Endothelial cell of umbilical vein (primary cell): ENCODE data around the gene TRAPPC3. TPM values are rescaled to one million over a fixed set of nuclear protein-coding genes. Genes with fewer than 3 reads are reported as not detected.

Source experiments
- BruUV-seq: library from RNA; stranded (reverse); fragments of 400-500 nt; replicated peaks from 2 replicates; lab custom pipeline; 2021; lab: Mats Ljungman, UMichigan
- CTCF ChIA-PET: fragments of 300-600, 350-600 bp; sonication (Branson Sonifier 250); formaldehyde crosslinking; loops from one replicate; lab custom pipeline; 2021; ENCODE audit warnings: antibody characterized with exemption, inconsistent platforms; lab: Charles Lee
- POLR2A ChIA-PET: fragments of 300-600, 350-600 bp; sonication (Branson Sonifier 250); formaldehyde crosslinking; loops from one replicate; lab custom pipeline; 2021; ENCODE audit warnings: antibody characterized with exemption, inconsistent platforms; lab: Charles Lee
- DNase-seq: peaks from one replicate; pipeline ENCODE4 v3.0.0-alpha.2; 2011; ENCODE audit warnings: low read depth, low spot score
- FAIRE-seq: peaks from 2 replicates; lab custom pipeline; 2011; peaks lifted over from hg19 to GRCh38; lab: Jason Lieb, UNC
- H2AFZ ChIP-seq: 2 replicates; pipeline ENCODE4 v1.6.0; 2012; ENCODE audit warnings: low read depth, low read length, control low read depth, inconsistent platforms
- H3K27ac ChIP-seq: 2 replicates; pipeline ENCODE4 v1.5.1; 2011; ENCODE audit warnings: low read depth, mild to moderate bottlenecking, control low read depth, low read length, moderate library complexity; ENCODE audit not compliant: insufficient read depth
- H3K27me3 ChIP-seq, 2 experiments: 2 replicates each; pipeline versions ENCODE4 v1.6.0 to v1.6.1; 2011; ENCODE audit warnings: low read length in 2 of 2, mixed read lengths in 1 of 2; ENCODE audit not compliant: control insufficient read depth in 2 of 2, insufficient read depth in 2 of 2
- H3K36me3 ChIP-seq, 2 experiments: 2 replicates in 1 of 2; 3 replicates in 1 of 2; pipeline ENCODE4 v1.5.1; 2011; ENCODE audit warnings: low read length in 2 of 2, mild to moderate bottlenecking in 1 of 2, moderate library complexity in 1 of 2; ENCODE audit not compliant: control insufficient read depth in 2 of 2, insufficient read depth in 2 of 2; ENCODE audit errors: extremely low read depth in 1 of 2
- H3K4me1 ChIP-seq: 3 replicates; pipeline ENCODE4 v1.5.1; 2011; ENCODE audit warnings: mild to moderate bottlenecking, low read length; ENCODE audit not compliant: control insufficient read depth, insufficient read depth; ENCODE audit errors: extremely low read depth
- H3K4me2 ChIP-seq: 2 replicates; pipeline ENCODE4 v1.6.1; 2011; ENCODE audit warnings: low read length, control low read depth, mixed read lengths; ENCODE audit not compliant: insufficient read depth
- H3K4me3 ChIP-seq, 3 experiments: fragments of 200-600 bp in 1 of 3; sonication (generic), shearing (Covaris generic) in 1 of 3; replicated peaks in 1 of 3; 2 replicates each; pipeline ENCODE4 v1.5.1; 2011 to 2016; ENCODE audit warnings: control low read depth in 3 of 3, low read length in 3 of 3, mild to moderate bottlenecking in 2 of 3, inconsistent platforms in 1 of 3, low read depth in 1 of 3, moderate library complexity in 1 of 3; ENCODE audit not compliant: insufficient read depth in 1 of 3
- H3K79me2 ChIP-seq: 2 replicates; pipeline ENCODE4 v1.6.0; 2012; ENCODE audit warnings: low read length, inconsistent platforms; ENCODE audit not compliant: control insufficient read depth, insufficient read depth
- H3K9ac ChIP-seq: replicated peaks from 2 replicates; pipeline ENCODE3; 2011; ENCODE audit warnings: low read length, control low read depth; ENCODE audit not compliant: insufficient read depth; ENCODE audit errors: extremely low read depth
- H3K9me1 ChIP-seq: replicated peaks from 3 replicates; pipeline ENCODE4 v1.6.0; 2011; ENCODE audit warnings: mild to moderate bottlenecking, low read length; ENCODE audit not compliant: control insufficient read depth, insufficient read depth; ENCODE audit errors: extremely low read depth
- H3K9me3 ChIP-seq: replicated peaks from 2 replicates; pipeline ENCODE4 v1.5.1; 2012; ENCODE audit warnings: low read length, inconsistent platforms; ENCODE audit not compliant: control insufficient read depth, insufficient read depth
- H4K20me1 ChIP-seq: replicated peaks from 2 replicates; pipeline ENCODE3; 2011; ENCODE audit warnings: mild to moderate bottlenecking, low read length; ENCODE audit not compliant: control insufficient read depth, insufficient read depth; ENCODE audit errors: extremely low read depth
- EZH2 ChIP-seq: IDR thresholded peaks from 2 replicates; pipeline ENCODE4 v1.6.1; 2012; ENCODE audit warnings: borderline replicate concordance, low read depth, mild to moderate bottlenecking, moderate library complexity, low read length, inconsistent platforms; ENCODE audit not compliant: severe bottlenecking
- FOS ChIP-seq: IDR thresholded peaks from 2 replicates; pipeline ENCODE4 v1.6.1; 2011; ENCODE audit warnings: mild to moderate bottlenecking, low read length, moderate library complexity, borderline replicate concordance; ENCODE audit not compliant: insufficient read depth
- GATA2 ChIP-seq: IDR thresholded peaks from 2 replicates; pipeline ENCODE4 v1.7.0; 2011; ENCODE audit warnings: low read depth, mild to moderate bottlenecking, moderate library complexity, mixed read lengths, low read length; ENCODE audit not compliant: insufficient read length, insufficient read depth
- MAX ChIP-seq: IDR thresholded peaks from 2 replicates; pipeline ENCODE4 v1.6.1; 2011; ENCODE audit not compliant: insufficient read depth, insufficient read length
- MYC ChIP-seq: IDR thresholded peaks from one replicate; pipeline ENCODE4 v1.6.1; 2011; ENCODE audit warnings: mild to moderate bottlenecking, low read depth, low read length
- POLR2A ChIP-seq: IDR thresholded peaks from 2 replicates; pipeline ENCODE4 v1.6.1; 2012; ENCODE audit warnings: low read depth, mild to moderate bottlenecking, control low read depth, low read length
- dilution Hi-C: fragments of 300-500 bp; cut with MboI; formaldehyde crosslinking; loops from one replicate; pipeline ENCODE4 v1.15.0; 2019; ENCODE audit warnings: low sequenced_read_pairs; ENCODE audit not compliant: extremely low pct_ligation_motif_present
- intact Hi-C: fragments of 100-400 bp; cut with micrococcal nuclease; formaldehyde crosslinking; loops from one replicate; pipeline ENCODE4 v1.10.0; 2022
- polyA plus RNA-seq, 4 experiments: library from polyadenylated mRNA; depleted of rRNA in 3 of 4; stranded (reverse) in 3 of 4; unstranded in 1 of 4; fragments of >200 nt; gene quantifications; 2 replicates each; pipeline versions ENCODE4 v1.2.1 to v1.2.3, GENCODE V29; 2011 to 2012; ENCODE audit warnings: missing spikeins in 1 of 4
- total RNA-seq: library from RNA; stranded (reverse); gene quantifications from 2 replicates; pipeline ENCODE4 v1.2.3, GENCODE V29; 2021

The TRAPPC3 gene
- total and polyA plus RNA-seq, 2 donors (not counting 3 experiments of a cell fraction or from before 2014, with no cell fraction given): 93.4 to 125 TPM

GRCh38 chr1:36134031-36134430 is 15.3 kb downstream of the TRAPPC3 start:
- dilution Hi-C loops: no loop called here
- Histone ChIP-seq H4K20me1 (no peaks in the 10 kb centered on the region), H2AFZ (peak overlapping the region; percentile 77), H3K4me3 (no peak overlapping the region), H3K9me3 (no peaks in the 10 kb centered on the region), H3K79me2 (no peaks in the 10 kb centered on the region), H3K9me1 (no peaks in the 10 kb centered on the region), H3K9ac (no peak overlapping the region), H3K36me3 (peaks cover 4 to 8% of the 10 kb centered on the region in 2 experiments), H3K4me1 (peaks cover 42% of the 10 kb centered on the region), H3K27me3 (no peaks in the 10 kb centered on the region), H3K27ac (no peak overlapping the region), H3K4me2 (no peak overlapping the region)
- ChIA-PET CTCF (interaction anchor here (0.9 to 5.7 kb wide), 17 partner anchors 11 to 276 kb away, joined by 3 to 233 read pairs (median 7); partner anchors contain the start of gene TRAPPC3), POLR2A (no interaction called here)
- intact Hi-C loops: loop anchor here (1.0 kb wide), 1 partner anchor 35 kb away; no protein-coding TSS in a partner anchor
- FAIRE-seq (peak; percentile 46), DNase-seq (no peak)
- TF ChIP-seq EZH2 (no peak), MYC (no peak), FOS (no peak), GATA2 (no peak)
- no TSS peak for BruUV-seq

GRCh38 chr1:36133484-36133883 is 15.8 kb downstream of the TRAPPC3 start:
- Histone ChIP-seq H2AFZ (peak overlapping the region; percentile 77), H3K4me3 (no peak overlapping the region), H3K4me2 (no peak overlapping the region), H3K27ac (no peak overlapping the region), H4K20me1 (no peaks in the 10 kb centered on the region), H3K79me2 (no peaks in the 10 kb centered on the region), H3K9me1 (no peaks in the 10 kb centered on the region), H3K4me1 (peaks cover 42% of the 10 kb centered on the region), H3K36me3 (peaks cover 4 to 8% of the 10 kb centered on the region in 2 experiments), H3K9me3 (no peaks in the 10 kb centered on the region), H3K9ac (no peak overlapping the region), H3K27me3 (no peaks in the 10 kb centered on the region)
- FAIRE-seq (peak; percentile 91), DNase-seq (peak; percentile 89)
- TF ChIP-seq MAX (peak; percentile 52), POLR2A (no peak)
- ChIA-PET POLR2A (interaction anchor here (0.6 kb wide), 1 partner anchor 16 kb away, joined by 4 read pairs; the partner anchor contains the start of gene TRAPPC3), CTCF (interaction anchor here (0.6 to 5.7 kb wide), 13 partner anchors 12 to 275 kb away, joined by 3 to 233 read pairs (median 7); partner anchors contain the start of gene TRAPPC3)
- no TSS peak for BruUV-seq
- intact Hi-C loops: no loop called here
- dilution Hi-C loops: no loop called here
